ENCODE measurements around the gene DGCR2. TPM values are rescaled to one million over a fixed set of nuclear protein-coding genes. Genes with fewer than 3 reads are reported as not detected.
"Not testable (repeated sequence)": the region's sequence is repeated elsewhere in the genome, so short reads cannot be mapped to it uniquely, and the experiment has no call there.

DGCR2 gene
- total RNA-seq, 1 donor from 2014 or later, result 64.4 TPM

- Mint-ChIP-seq H3K4me1 (ENCODE audit: unreplicated experiment) (peaks cover 25% of the 10 kb centered on the region), H3K27me3 (ENCODE audit: unreplicated experiment) (no peaks in the 10 kb centered on the region), H3K27ac (ENCODE audit: unreplicated experiment) (peak overlapping the region; percentile 54), H3K9me3 (ENCODE audit: unreplicated experiment) (no peaks in the 10 kb centered on the region), H3K36me3 (ENCODE audit: unreplicated experiment) (peaks cover 8% of the 10 kb centered on the region), H3K4me3 (ENCODE audit: unreplicated experiment) (no peak overlapping the region)
- TF ChIP-seq, protein P1, sequence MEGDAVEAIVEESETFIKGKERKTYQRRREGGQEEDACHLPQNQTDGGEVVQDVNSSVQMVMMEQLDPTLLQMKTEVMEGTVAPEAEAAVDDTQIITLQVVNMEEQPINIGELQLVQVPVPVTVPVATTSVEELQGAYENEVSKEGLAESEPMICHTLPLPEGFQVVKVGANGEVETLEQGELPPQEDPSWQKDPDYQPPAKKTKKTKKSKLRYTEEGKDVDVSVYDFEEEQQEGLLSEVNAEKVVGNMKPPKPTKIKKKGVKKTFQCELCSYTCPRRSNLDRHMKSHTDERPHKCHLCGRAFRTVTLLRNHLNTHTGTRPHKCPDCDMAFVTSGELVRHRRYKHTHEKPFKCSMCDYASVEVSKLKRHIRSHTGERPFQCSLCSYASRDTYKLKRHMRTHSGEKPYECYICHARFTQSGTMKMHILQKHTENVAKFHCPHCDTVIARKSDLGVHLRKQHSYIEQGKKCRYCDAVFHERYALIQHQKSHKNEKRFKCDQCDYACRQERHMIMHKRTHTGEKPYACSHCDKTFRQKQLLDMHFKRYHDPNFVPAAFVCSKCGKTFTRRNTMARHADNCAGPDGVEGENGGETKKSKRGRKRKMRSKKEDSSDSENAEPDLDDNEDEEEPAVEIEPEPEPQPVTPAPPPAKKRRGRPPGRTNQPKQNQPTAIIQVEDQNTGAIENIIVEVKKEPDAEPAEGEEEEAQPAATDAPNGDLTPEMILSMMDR (IDR thresholded peaks at IDR 0.05), result no peak
- DNase-seq (ENCODE audit: extremely low spot score, unreplicated experiment), result no peak
Observed at GRCh38 chr22:19086417-19086816, 35.8 kb downstream of the DGCR2 start.

- no peak for DNase-seq (ENCODE audit: extremely low spot score, unreplicated experiment)
- H3K4me1 Mint-ChIP-seq (ENCODE audit: unreplicated experiment), result peaks cover 25% of the 10 kb centered on the region
- H3K27ac Mint-ChIP-seq (ENCODE audit: unreplicated experiment), result peak overlapping the region; percentile 69
- H3K36me3 Mint-ChIP-seq (ENCODE audit: unreplicated experiment), result peaks cover 13% of the 10 kb centered on the region
- TF ChIP-seq, protein P1 (IDR thresholded peaks at IDR 0.05), result peak; percentile 62
- no peaks in the 10 kb centered on the region for H3K9me3 Mint-ChIP-seq (ENCODE audit: unreplicated experiment)
- no peak overlapping the region for H3K4me3 Mint-ChIP-seq (ENCODE audit: unreplicated experiment)
- H3K27me3 Mint-ChIP-seq (ENCODE audit: unreplicated experiment), result no peaks in the 10 kb centered on the region
Observed at GRCh38 chr22:19085233-19085718, 36.9 kb downstream of the DGCR2 start.

- not testable (repeated sequence) for DNase-seq (ENCODE audit: extremely low spot score, unreplicated experiment); H3K27ac Mint-ChIP-seq (ENCODE audit: unreplicated experiment); H3K4me3 Mint-ChIP-seq (ENCODE audit: unreplicated experiment); H3K27me3 Mint-ChIP-seq (ENCODE audit: unreplicated experiment); H3K9me3 Mint-ChIP-seq (ENCODE audit: unreplicated experiment)
- Mint-ChIP-seq H3K36me3 (ENCODE audit: unreplicated experiment) (peaks cover 17% of the 10 kb centered on the region), H3K4me1 (ENCODE audit: unreplicated experiment) (peaks cover 25% of the 10 kb centered on the region)
Observed at GRCh38 chr22:19084586-19084985, 37.6 kb downstream of the DGCR2 start.

DNA sequence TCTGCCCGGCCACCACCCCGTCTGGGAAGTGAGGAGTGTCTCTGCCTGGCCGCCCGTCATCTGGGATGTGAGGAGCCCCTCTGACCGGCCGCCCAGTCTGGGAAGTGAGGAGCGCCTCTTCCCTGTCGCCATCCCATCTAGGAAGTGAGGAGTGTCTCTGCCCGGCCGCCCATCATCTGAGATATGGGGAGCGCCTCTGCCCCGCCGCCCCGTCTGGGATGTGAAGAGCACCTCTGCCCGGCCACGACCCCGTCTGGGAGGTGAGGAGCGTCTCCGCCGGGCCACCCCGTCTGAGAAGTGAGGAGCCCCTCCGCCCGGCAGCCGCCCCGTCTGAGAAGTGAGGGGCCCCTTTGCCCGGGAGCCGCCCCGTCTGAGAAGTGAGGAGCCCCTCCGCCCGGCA, 38.1 kb downstream of the DGCR2 start:
- Mint-ChIP-seq H3K36me3 (ENCODE audit: unreplicated experiment) (peaks cover 17% of the 10 kb centered on the region), H3K4me1 (ENCODE audit: unreplicated experiment) (peaks cover 25% of the 10 kb centered on the region)
- not testable (repeated sequence) for H3K4me3 Mint-ChIP-seq (ENCODE audit: unreplicated experiment); DNase-seq (ENCODE audit: extremely low spot score, unreplicated experiment); H3K27ac Mint-ChIP-seq (ENCODE audit: unreplicated experiment); H3K9me3 Mint-ChIP-seq (ENCODE audit: unreplicated experiment); H3K27me3 Mint-ChIP-seq (ENCODE audit: unreplicated experiment)

DNA sequence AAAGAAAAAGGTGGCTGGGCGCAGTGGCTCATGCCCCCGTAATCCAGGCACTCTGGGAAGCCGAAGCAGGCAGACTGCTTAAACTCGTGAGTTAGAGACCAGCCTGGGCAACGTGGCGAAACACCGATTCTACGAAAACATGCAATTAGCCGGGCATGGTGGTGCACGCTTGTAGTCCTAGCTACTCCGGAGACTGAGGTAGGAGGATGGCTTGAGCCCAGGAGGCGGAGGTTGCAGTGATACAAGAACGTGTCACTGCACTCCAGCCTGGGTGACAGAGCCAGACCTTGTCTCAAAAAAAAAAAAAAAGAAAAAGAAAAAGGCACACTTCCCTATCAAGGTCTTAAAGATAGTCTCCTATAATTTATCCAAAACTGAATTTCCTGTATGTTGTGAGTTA, 39.4 kb downstream of the DGCR2 start:
- peaks cover 25% of the 10 kb centered on the region for H3K4me1 Mint-ChIP-seq (ENCODE audit: unreplicated experiment)
- H3K4me3 Mint-ChIP-seq (ENCODE audit: unreplicated experiment), result no peak overlapping the region
- DNase-seq (ENCODE audit: extremely low spot score, unreplicated experiment), result no peak
- H3K36me3 Mint-ChIP-seq (ENCODE audit: unreplicated experiment), result peaks cover 11% of the 10 kb centered on the region
- H3K9me3 Mint-ChIP-seq (ENCODE audit: unreplicated experiment), result no peaks in the 10 kb centered on the region
- H3K27me3 Mint-ChIP-seq (ENCODE audit: unreplicated experiment), result no peaks in the 10 kb centered on the region
- TF ChIP-seq, protein P1 (IDR thresholded peaks at IDR 0.05), result no peak
- no peak overlapping the region for H3K27ac Mint-ChIP-seq (ENCODE audit: unreplicated experiment)

DNA sequence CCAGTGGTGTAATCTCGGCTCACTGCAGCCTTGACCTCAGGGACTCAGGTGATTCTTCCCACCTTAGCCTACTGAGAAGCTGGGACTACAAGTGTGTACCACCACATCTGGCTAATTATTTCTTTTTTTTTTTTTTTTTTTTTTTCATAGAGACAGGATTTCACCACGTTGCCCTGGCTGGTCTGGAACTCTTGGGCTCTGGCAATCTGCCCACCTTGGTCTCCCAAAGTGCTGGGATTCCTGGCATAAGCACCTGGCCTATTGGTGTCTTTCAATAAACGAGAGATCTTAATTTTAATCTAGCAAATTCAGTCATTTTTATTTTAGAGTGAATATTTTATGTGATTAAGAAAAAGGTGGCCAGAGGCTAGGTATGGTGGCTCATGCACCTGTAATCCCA, 40.1 kb downstream of the DGCR2 start:
- peaks cover 11% of the 10 kb centered on the region for H3K36me3 Mint-ChIP-seq (ENCODE audit: unreplicated experiment)

More for the DNA sequence above, 40.1 kb downstream of the DGCR2 start:
- H3K9me3 Mint-ChIP-seq (ENCODE audit: unreplicated experiment), result no peaks in the 10 kb centered on the region
- H3K27ac Mint-ChIP-seq (ENCODE audit: unreplicated experiment), result no peak overlapping the region
- H3K27me3 Mint-ChIP-seq (ENCODE audit: unreplicated experiment), result no peaks in the 10 kb centered on the region
- H3K4me3 Mint-ChIP-seq (ENCODE audit: unreplicated experiment), result no peak overlapping the region
- H3K4me1 Mint-ChIP-seq (ENCODE audit: unreplicated experiment), result peaks cover 23% of the 10 kb centered on the region
- DNase-seq (ENCODE audit: extremely low spot score, unreplicated experiment), result no peak
- TF ChIP-seq, protein P1 (IDR thresholded peaks at IDR 0.05), result no peak
